H9 (cell line): ENCODE measurements around the gene KCNMA1. TPM values are rescaled to one million over a fixed set of nuclear protein-coding genes. Genes with fewer than 3 reads are reported as not detected.

Experiments
- DNase-seq: peaks from one replicate; pipeline ENCODE4 v3.0.0-alpha.2; 2017
- H2AFZ ChIP-seq: one replicate; pipeline ENCODE4 v1.6.1; 2013; ENCODE audit warnings: mild to moderate bottlenecking, low read length, control low read depth, moderate library complexity
- H2AK5ac ChIP-seq: 2 replicates; pipeline ENCODE4 v1.6.1; 2013; ENCODE audit warnings: low read length, control low read depth, mixed read lengths; ENCODE audit not compliant: insufficient read length
- H2BK120ac ChIP-seq: one replicate; pipeline ENCODE4 v1.6.1; 2013; ENCODE audit warnings: low read depth, mild to moderate bottlenecking, low read length, control low read depth, inconsistent platforms; ENCODE audit not compliant: poor library complexity, severe bottlenecking
- H2BK12ac ChIP-seq: 2 replicates; pipeline ENCODE4 v1.6.1; 2013; ENCODE audit warnings: low read length, control low read depth, mixed read lengths, low read depth; ENCODE audit not compliant: insufficient read length
- H2BK15ac ChIP-seq: 2 replicates; pipeline ENCODE4 v1.6.1; 2013; ENCODE audit warnings: low read depth, low read length, control low read depth
- H2BK20ac ChIP-seq: one replicate; pipeline ENCODE4 v1.6.1; 2013; ENCODE audit warnings: low read depth, mild to moderate bottlenecking, low read length, control low read depth, inconsistent platforms; ENCODE audit not compliant: poor library complexity, severe bottlenecking
- H2BK5ac ChIP-seq: 2 replicates; pipeline ENCODE4 v1.6.1; 2013; ENCODE audit warnings: low read length, control low read depth, mixed read lengths; ENCODE audit not compliant: insufficient read length
- H3K14ac ChIP-seq: 2 replicates; pipeline ENCODE4 v1.6.1; 2013; ENCODE audit warnings: low read length, control low read depth; ENCODE audit not compliant: insufficient read depth
- H3K18ac ChIP-seq: 2 replicates; pipeline ENCODE4 v1.6.1; 2013; ENCODE audit warnings: low read depth, mild to moderate bottlenecking, mixed read lengths, low read length, control low read depth; ENCODE audit not compliant: insufficient read length
- H3K23ac ChIP-seq: 2 replicates; pipeline ENCODE4 v1.6.1; 2013; ENCODE audit warnings: low read length, control low read depth, mixed read lengths, low read depth; ENCODE audit not compliant: insufficient read length
- H3K23me2 ChIP-seq: 2 replicates; pipeline ENCODE4 v1.6.1; 2013; ENCODE audit warnings: low read depth, mild to moderate bottlenecking, mixed read lengths, low read length, control low read depth; ENCODE audit not compliant: insufficient read length, poor library complexity, severe bottlenecking
- H3K27ac ChIP-seq: 2 replicates; pipeline ENCODE4 v1.5.1; 2013; ENCODE audit warnings: low read length, control low read depth, mixed read lengths, low read depth; ENCODE audit not compliant: insufficient read length
- H3K27me3 ChIP-seq: 2 replicates; pipeline ENCODE4 v1.6.1; 2013; ENCODE audit warnings: low read length, control low read depth, inconsistent platforms; ENCODE audit not compliant: insufficient read depth
- H3K4ac ChIP-seq: 2 replicates; pipeline ENCODE4 v1.6.1; 2013; ENCODE audit warnings: low read depth, mild to moderate bottlenecking, control low read depth, inconsistent platforms, low read length, moderate library complexity
- H3K4me1 ChIP-seq: 2 replicates; pipeline ENCODE4 v1.6.1; 2013; ENCODE audit warnings: low read length, control low read depth, inconsistent platforms; ENCODE audit not compliant: insufficient read depth
- H3K4me2 ChIP-seq: 2 replicates; pipeline ENCODE4 v1.6.1; 2013; ENCODE audit warnings: low read length, control low read depth, mixed read lengths; ENCODE audit not compliant: insufficient read length, insufficient read depth
- H3K56ac ChIP-seq: 2 replicates; pipeline ENCODE4 v1.6.1; 2013; ENCODE audit warnings: low read depth, mild to moderate bottlenecking, mixed read lengths, low read length, control low read depth; ENCODE audit not compliant: insufficient read length
- H3K79me1 ChIP-seq: 2 replicates; pipeline ENCODE4 v1.6.1; 2013; ENCODE audit warnings: low read depth, mild to moderate bottlenecking, moderate library complexity, low read length, control low read depth, inconsistent platforms; ENCODE audit not compliant: insufficient read depth, poor library complexity, severe bottlenecking
- H3K79me2 ChIP-seq: 2 replicates; pipeline ENCODE4 v1.6.1; 2013; ENCODE audit warnings: low read length, control low read depth, inconsistent platforms; ENCODE audit not compliant: insufficient read depth
- H3K9ac ChIP-seq: 2 replicates; pipeline ENCODE4 v1.6.1; 2013; ENCODE audit warnings: low read length, control low read depth, mixed read lengths; ENCODE audit not compliant: insufficient read length; ENCODE audit errors: extremely low read depth
- H3K9me3 ChIP-seq: one replicate; pipeline ENCODE4 v1.6.1; 2013; ENCODE audit warnings: low read depth, low read length, inconsistent platforms; ENCODE audit not compliant: control insufficient read depth
- H3T11ph ChIP-seq: one replicate; pipeline ENCODE4 v1.6.1; 2013; ENCODE audit warnings: mild to moderate bottlenecking, low read length, control low read depth, inconsistent platforms
- H4K20me1 ChIP-seq: one replicate; pipeline ENCODE4 v1.6.1; 2013; ENCODE audit not compliant: control insufficient read depth, insufficient read length, insufficient read depth
- H4K5ac ChIP-seq: 2 replicates; pipeline ENCODE4 v1.6.1; 2013; ENCODE audit warnings: low read depth, mild to moderate bottlenecking, mixed read lengths, low read length, control low read depth; ENCODE audit not compliant: insufficient read length
- H4K8ac ChIP-seq: replicated peaks from 2 replicates; pipeline ENCODE4 v1.6.1; 2013; ENCODE audit warnings: low read length, control low read depth, mixed read lengths, low read depth; ENCODE audit not compliant: insufficient read length
- H4K91ac ChIP-seq: 2 replicates; pipeline ENCODE4 v1.6.1; 2013; ENCODE audit warnings: low read depth, mild to moderate bottlenecking, moderate library complexity, mixed read lengths, low read length, control low read depth; ENCODE audit not compliant: insufficient read length
- H3K27ac Mint-ChIP-seq, 3 experiments: 2 replicates in 2 of 3; 3 replicates in 1 of 3; pipeline ENCODE4 v1.8.0; 2020 to 2021; ENCODE audit warnings: mixed read lengths in 3 of 3, mild to moderate bottlenecking in 1 of 3, moderate library complexity in 1 of 3
- H3K27me3 Mint-ChIP-seq: 2 replicates; pipeline ENCODE4 v1.8.0; 2021; ENCODE audit warnings: low read depth, mild to moderate bottlenecking, moderate library complexity, mixed read lengths
- H3K36me3 Mint-ChIP-seq, 3 experiments: 2 replicates in 2 of 3; 3 replicates in 1 of 3; pipeline ENCODE4 v1.8.0; 2020 to 2021; ENCODE audit warnings: low read depth in 3 of 3, mixed read lengths in 3 of 3; ENCODE audit not compliant: insufficient read depth in 1 of 3
- H3K4me1 Mint-ChIP-seq, 2 experiments: 2 replicates each; pipeline ENCODE4 v1.8.0; 2020; ENCODE audit warnings: mixed read lengths in 2 of 2
- H3K4me3 Mint-ChIP-seq, 2 experiments: 2 replicates in 1 of 2; 3 replicates in 1 of 2; pipeline ENCODE4 v1.8.0; 2020 to 2021; ENCODE audit warnings: mild to moderate bottlenecking in 2 of 2, mixed read lengths in 2 of 2, moderate library complexity in 1 of 2
- H3K9me3 Mint-ChIP-seq, 2 experiments: 2 replicates in 1 of 2; 3 replicates in 1 of 2; pipeline ENCODE4 v1.8.0; 2020; ENCODE audit warnings: mild to moderate bottlenecking in 2 of 2, mixed read lengths in 2 of 2, moderate library complexity in 1 of 2
- WGBS: extraction: QIAGEN DNeasy Blood & Tissue Kit; methylation state at CpG from one replicate; pipeline ENCODE4 v1.1.7; 2013; ENCODE audit warnings: missing lambda C conversion rate, low lambda C conversion rate, mixed read lengths; ENCODE audit not compliant: insufficient read length; ENCODE audit errors: extremely low coverage; 5-methylcytosine and 5-hydroxymethylcytosine counted together
- total RNA-seq: library from RNA; stranded (reverse); gene quantifications from 2 replicates; pipeline ENCODE4 v1.2.1, GENCODE V29; 2021
- TF ChIP-seq, protein P1 (sequence below): fragments of 200-600 bp; sonication (generic); conservative IDR thresholded peaks from 3 replicates; pipeline ENCODE4 v1.8.0; 2021; ENCODE audit warnings: antibody characterized with exemption, mild to moderate bottlenecking

KCNMA1 gene
- total RNA-seq, 1 experiment from 2014 or later: 2.0 TPM

- Histone ChIP-seq H2BK15ac (no peak overlapping the region), H3K27ac (no peak overlapping the region), H3K4ac (no peak overlapping the region), H4K20me1 (no peaks in the 10 kb centered on the region), H4K91ac (no peak overlapping the region), H4K8ac (no peak overlapping the region), H3K23ac (no peak overlapping the region), H2BK12ac (no peak overlapping the region), H3K9me3 (no peaks in the 10 kb centered on the region), H3K23me2 (no peaks in the 10 kb centered on the region), H3K4me1 (peaks cover 12% of the 10 kb centered on the region), H2BK120ac (no peak overlapping the region), H3T11ph (no peak overlapping the region), H2BK20ac (no peak overlapping the region), H3K4me2 (no peak overlapping the region), H3K56ac (no peak overlapping the region), H3K18ac (no peak overlapping the region), H3K14ac (no peak overlapping the region), H3K79me2 (no peaks in the 10 kb centered on the region), H3K9ac (no peak overlapping the region), H2AK5ac (no peak overlapping the region), H4K5ac (no peak overlapping the region), H3K79me1 (no peaks in the 10 kb centered on the region), H2AFZ (no peak overlapping the region), H3K27me3 (no peaks in the 10 kb centered on the region), H2BK5ac (no peak overlapping the region)
- no peak for DNase-seq
- Mint-ChIP-seq H3K4me3 (no peak overlapping the region), H3K36me3 (no peaks in the 10 kb centered on the region; a peak in 1 of 7 replicates), H3K4me1 (peaks cover 41 to 42% of the 10 kb centered on the region in 2 experiments), H3K27ac (no peak overlapping the region), H3K27me3 (peaks cover 20% of the 10 kb centered on the region), H3K9me3 (no peaks in the 10 kb centered on the region; a peak in 1 of 5 replicates)
- TF ChIP-seq, protein P1, sequence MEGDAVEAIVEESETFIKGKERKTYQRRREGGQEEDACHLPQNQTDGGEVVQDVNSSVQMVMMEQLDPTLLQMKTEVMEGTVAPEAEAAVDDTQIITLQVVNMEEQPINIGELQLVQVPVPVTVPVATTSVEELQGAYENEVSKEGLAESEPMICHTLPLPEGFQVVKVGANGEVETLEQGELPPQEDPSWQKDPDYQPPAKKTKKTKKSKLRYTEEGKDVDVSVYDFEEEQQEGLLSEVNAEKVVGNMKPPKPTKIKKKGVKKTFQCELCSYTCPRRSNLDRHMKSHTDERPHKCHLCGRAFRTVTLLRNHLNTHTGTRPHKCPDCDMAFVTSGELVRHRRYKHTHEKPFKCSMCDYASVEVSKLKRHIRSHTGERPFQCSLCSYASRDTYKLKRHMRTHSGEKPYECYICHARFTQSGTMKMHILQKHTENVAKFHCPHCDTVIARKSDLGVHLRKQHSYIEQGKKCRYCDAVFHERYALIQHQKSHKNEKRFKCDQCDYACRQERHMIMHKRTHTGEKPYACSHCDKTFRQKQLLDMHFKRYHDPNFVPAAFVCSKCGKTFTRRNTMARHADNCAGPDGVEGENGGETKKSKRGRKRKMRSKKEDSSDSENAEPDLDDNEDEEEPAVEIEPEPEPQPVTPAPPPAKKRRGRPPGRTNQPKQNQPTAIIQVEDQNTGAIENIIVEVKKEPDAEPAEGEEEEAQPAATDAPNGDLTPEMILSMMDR: no peak
- no CpG with 5 or more reads among the region's 3 CpGs for WGBS
These were observed 557.9 kb downstream of the KCNMA1 start for GRCh38 chr10:77079592-77080300.
